HG02943 (cell line): Measurements from ENCODE around the gene ANK3.

Experiments used
- ATAC-seq: cut with Tn5 transposase; IDR thresholded peaks from one replicate; pipeline ENCODE4 v1.9.1; 2021; ENCODE audit warnings: mild to moderate bottlenecking, low read depth, moderate library complexity; ENCODE audit not compliant: unreplicated experiment

ANK3 gene

GRCh38 chr10:60246382-60246781 lies 143.3 kb downstream of the ANK3 start:
- no peak for ATAC-seq

GRCh38 chr10:60239228-60239627 lies 150.4 kb downstream of the ANK3 start:
- ATAC-seq: no peak

- ATAC-seq: no peak
These were observed 150.9 kb downstream of the ANK3 start for GRCh38 chr10:60238759-60239100.

- peak; percentile 36 for ATAC-seq
These were observed 151.5 kb downstream of the ANK3 start for GRCh38 chr10:60237977-60238758.

GRCh38 chr10:60236869-60237524 lies 152.7 kb downstream of the ANK3 start:
- ATAC-seq: peak; percentile 94

GRCh38 chr10:60235001-60235400 lies 154.7 kb downstream of the ANK3 start:
- no peak for ATAC-seq

- ATAC-seq: no peak
These were observed 155.1 kb downstream of the ANK3 start for GRCh38 chr10:60234551-60234950.

GRCh38 chr10:60230892-60231291 lies 158.8 kb downstream of the ANK3 start:
- ATAC-seq: no peak

- ATAC-seq: no peak
These were observed 165.5 kb downstream of the ANK3 start for GRCh38 chr10:60224066-60224705.

GRCh38 chr10:60222047-60222446 lies 167.6 kb downstream of the ANK3 start:
- ATAC-seq: no peak

- no peak for ATAC-seq
These were observed 177.5 kb downstream of the ANK3 start for GRCh38 chr10:60212195-60212594.

GRCh38 chr10:60209874-60210570 lies 179.7 kb downstream of the ANK3 start:
- ATAC-seq: no peak

- no peak for ATAC-seq
These were observed 180.9 kb downstream of the ANK3 start for GRCh38 chr10:60208676-60209269.

- ATAC-seq: no peak
These were observed 181.8 kb downstream of the ANK3 start for GRCh38 chr10:60207894-60208293.

- no peak for ATAC-seq
These were observed 182.9 kb downstream of the ANK3 start for GRCh38 chr10:60206735-60207134.

- no peak for ATAC-seq
These were observed 183.9 kb downstream of the ANK3 start for GRCh38 chr10:60205741-60206140.

- no peak for ATAC-seq
These were observed 185.6 kb downstream of the ANK3 start for GRCh38 chr10:60203993-60204618.

GRCh38 chr10:60200682-60201053 lies 189.0 kb downstream of the ANK3 start:
- ATAC-seq: no peak

- ATAC-seq: no peak
These were observed 189.5 kb downstream of the ANK3 start for GRCh38 chr10:60200012-60200681.

GRCh38 chr10:60197206-60197605 lies 192.5 kb downstream of the ANK3 start:
- no peak for ATAC-seq
